ENCODE data around the gene GDF7.

GDF7 gene

DNA sequence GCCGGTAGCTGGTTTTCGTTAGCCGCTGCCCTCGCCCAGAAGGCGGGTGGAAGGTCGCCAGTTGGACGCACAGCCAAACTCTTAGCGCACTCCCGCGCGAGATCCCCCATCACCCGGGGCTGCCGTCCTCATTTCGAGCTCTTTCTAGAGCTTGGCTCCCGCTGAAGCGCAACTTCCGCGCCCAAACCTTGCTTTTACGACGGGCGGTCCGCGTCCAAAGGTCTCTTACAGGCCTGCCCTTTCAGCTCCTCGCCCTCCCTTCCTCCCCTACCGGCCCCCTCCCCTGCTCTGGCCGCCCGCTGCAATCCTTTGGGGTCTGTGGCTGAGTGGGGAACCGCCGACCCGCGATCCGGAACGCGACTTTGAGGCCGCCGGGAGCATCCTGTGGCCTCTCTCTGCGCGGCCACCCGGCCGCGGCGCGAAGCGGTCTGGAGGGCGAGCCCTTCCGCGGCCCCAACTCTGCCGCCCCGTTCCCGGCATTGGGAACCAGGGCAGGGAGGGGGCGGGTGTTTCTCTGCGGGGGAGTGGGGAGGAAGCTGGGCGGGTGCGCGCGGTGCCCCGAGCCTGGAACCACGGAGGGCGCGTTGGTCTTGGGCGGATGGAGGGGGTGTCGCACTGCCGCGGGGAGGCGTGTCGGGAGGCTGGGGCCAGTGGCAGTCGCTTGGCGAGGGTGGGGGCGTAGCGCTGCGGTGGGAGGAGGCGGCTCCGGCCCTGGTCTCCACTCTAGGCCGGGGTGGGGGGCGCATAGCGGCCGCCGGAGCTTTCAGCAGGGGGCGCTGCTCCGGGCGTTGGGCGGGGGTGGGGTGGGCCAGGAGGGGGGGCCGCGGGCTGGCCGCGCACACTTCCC is at the start of gene GDF7:
GDF7 (plus strand) TSS at position 841 of the 847 bp plus-strand sequence. CDS start 96 bp downstream, outside the sequence.
- TF ChIP-seq, protein P1, sequence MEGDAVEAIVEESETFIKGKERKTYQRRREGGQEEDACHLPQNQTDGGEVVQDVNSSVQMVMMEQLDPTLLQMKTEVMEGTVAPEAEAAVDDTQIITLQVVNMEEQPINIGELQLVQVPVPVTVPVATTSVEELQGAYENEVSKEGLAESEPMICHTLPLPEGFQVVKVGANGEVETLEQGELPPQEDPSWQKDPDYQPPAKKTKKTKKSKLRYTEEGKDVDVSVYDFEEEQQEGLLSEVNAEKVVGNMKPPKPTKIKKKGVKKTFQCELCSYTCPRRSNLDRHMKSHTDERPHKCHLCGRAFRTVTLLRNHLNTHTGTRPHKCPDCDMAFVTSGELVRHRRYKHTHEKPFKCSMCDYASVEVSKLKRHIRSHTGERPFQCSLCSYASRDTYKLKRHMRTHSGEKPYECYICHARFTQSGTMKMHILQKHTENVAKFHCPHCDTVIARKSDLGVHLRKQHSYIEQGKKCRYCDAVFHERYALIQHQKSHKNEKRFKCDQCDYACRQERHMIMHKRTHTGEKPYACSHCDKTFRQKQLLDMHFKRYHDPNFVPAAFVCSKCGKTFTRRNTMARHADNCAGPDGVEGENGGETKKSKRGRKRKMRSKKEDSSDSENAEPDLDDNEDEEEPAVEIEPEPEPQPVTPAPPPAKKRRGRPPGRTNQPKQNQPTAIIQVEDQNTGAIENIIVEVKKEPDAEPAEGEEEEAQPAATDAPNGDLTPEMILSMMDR (IDR thresholded peaks at IDR 0.05; ENCODE audit: low read length, missing control alignments) = no peak
- DNase-seq (ENCODE audit: low read depth) = no peak
- H3K4me3 ChIP-seq (replicated peaks; ENCODE audit: low read depth, low read length) = peak within 1 kb of the TSS; percentile 29

DNA sequence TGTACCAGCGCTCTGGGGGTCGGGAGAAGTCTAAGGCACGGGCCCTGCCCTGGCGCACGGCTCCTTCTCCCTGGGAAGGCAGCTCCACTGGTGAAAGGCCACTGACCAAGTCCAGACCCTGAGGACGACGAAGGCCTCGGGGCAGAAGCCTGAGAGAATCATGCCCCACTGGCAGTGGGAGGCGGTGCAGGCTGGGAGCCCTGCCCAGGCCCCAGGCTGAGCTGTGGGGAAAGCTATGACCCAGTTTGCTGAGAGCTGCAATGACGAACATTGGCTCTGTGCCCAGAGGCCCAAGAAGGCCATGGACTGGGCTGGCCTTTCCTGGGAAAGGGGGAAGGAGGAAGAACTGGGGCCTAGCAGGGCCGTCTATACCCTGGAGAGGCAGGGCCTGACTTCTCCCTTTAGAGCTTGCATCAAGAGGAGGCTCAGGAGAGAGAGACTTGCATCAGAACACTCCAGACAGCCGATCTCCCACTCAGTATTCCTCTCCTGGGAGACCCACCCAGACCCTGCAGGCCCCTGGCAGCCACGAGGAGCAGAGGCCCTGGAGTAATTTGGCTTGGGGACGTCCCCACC is 49.0 kb upstream of the GDF7 start:
- TF ChIP-seq, protein P1 (IDR thresholded peaks at IDR 0.05; ENCODE audit: low read length, missing control alignments) = peak; percentile 57
- peak; percentile 100 for DNase-seq (ENCODE audit: low read depth)
- H3K4me3 ChIP-seq (replicated peaks; ENCODE audit: low read depth, low read length) = no peak overlapping the region

DNA sequence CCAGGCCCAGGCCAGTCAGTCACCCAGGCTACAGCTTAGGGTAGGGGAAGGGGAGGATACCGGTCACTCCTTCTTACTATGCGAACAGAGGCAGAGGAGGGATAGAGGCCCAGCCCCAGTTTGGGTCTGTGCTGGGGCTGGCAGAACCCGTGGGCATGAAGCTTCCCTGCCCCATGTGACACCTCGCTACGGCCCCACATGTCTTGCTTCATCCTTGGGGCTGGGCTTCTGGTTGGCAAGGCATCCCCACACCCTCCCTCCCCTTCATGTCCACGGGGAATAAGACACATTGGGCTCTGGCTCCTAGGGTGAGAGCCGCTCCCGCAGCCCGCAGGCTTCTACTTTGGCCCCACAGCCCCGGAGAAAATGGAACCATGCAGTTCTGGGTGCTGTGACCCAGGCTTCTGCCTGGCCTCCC is 48.5 kb upstream of the GDF7 start:
- TF ChIP-seq, protein P1 (IDR thresholded peaks at IDR 0.05; ENCODE audit: low read length, missing control alignments) = no peak
- H3K4me3 ChIP-seq (replicated peaks; ENCODE audit: low read depth, low read length) = no peak overlapping the region
- DNase-seq (ENCODE audit: low read depth) = peak; percentile 63

DNA sequence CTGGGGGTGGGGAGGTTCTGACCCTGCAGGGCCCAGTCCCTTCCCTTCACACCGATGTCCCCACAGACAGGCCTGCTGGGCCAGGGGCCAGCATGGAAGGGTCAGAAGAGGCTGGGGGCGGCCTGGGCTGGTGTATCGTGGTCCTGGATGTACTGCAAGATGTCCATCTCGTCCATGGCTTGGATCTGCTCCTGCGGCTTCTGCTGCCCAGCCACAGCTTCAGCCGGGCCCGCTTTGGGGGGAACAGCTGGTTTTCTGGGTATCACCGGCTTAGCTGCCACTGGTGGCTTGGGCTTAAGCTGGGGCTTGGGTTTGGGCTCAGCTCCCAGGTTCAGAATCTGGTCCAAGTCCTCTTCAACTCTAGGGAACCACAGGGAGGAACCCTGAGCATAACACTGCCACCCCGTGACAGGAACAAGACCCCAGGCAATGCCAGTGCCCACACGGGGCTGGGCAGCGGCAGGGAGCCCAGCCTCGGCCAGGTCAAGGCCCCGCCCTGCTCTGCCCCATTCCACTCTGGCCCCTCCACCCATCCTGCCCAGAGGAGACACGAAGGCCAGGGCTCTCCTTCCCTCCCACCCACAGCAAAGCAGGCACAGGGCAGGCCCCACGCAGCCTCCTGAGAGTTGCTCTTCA is 47.9 kb upstream of the GDF7 start:
- no peak overlapping the region for H3K4me3 ChIP-seq (replicated peaks; ENCODE audit: low read depth, low read length)
- DNase-seq (ENCODE audit: low read depth) = no peak
- TF ChIP-seq, protein P1 (IDR thresholded peaks at IDR 0.05; ENCODE audit: low read length, missing control alignments) = no peak

DNA sequence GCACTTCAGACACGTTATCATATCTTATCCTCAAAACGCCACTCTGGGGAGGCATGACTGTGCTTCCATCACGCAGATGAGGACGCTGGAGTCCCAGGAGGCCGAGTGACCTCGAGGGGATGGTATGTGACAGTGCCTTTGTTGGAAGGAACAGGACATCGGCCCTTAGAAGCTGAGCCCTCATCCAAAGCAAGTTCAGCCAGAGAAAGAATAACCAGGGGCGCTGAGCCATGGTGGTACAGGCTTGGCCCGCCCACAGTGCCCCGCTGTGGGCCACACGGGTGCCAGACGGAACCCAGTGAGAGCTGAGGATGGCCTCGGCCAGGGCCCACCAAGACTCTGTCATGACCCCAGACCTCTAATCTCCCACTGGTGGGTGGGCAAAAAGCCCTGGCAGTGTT is 47.3 kb upstream of the GDF7 start:
- no peak overlapping the region for H3K4me3 ChIP-seq (replicated peaks; ENCODE audit: low read depth, low read length)
- TF ChIP-seq, protein P1 (IDR thresholded peaks at IDR 0.05; ENCODE audit: low read length, missing control alignments) = no peak
- DNase-seq (ENCODE audit: low read depth) = no peak

DNA sequence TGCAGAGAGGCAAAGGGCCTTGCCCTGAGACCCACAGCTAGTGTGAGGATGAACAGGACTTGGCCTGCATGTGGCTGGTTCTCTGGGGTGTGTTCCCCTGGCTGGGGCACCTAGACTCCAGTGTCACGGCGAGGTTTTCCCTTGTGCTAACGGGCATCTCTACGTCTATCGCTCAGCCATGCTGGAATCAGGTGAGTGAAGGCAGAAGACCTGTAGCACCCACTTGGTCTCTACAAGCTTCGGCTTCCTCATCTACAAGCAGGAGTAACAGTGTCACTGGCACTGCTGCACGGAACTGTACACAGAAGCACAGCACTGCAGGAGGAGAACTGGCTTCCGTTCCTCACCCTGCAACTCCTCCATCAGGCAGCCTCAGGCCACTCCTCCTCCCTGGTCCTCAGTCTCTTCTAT is 46.7 kb upstream of the GDF7 start:
- no peak for DNase-seq (ENCODE audit: low read depth)
- TF ChIP-seq, protein P1 (IDR thresholded peaks at IDR 0.05; ENCODE audit: low read length, missing control alignments) = no peak
- no peak overlapping the region for H3K4me3 ChIP-seq (replicated peaks; ENCODE audit: low read depth, low read length)
